ENCODE results near the gene SEPTIN2.

SEPTIN2 gene

DNA sequence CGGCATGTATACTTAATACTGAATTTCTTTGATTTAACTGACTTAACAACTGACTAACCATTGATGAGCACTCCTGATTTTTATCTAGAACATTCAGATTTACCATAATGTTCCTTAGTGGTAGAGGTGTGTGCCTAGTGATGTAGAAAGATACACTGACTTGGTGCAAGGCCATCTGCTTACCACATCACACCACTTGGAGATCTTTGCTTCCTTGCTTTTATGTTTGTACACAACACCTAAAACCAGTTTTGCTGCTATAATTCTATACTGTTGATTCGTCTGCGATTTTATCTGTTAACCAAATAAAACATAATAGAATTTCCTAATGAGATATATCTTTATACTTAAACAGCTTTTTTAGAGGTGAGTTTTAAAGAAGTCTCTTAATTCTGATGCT is 36.5 kb downstream of the SEPTIN2 start:
- H3K79me2 ChIP-seq (ENCODE audit: control insufficient read depth, insufficient read depth, low read length, poor library complexity) = peaks cover 6% of the 10 kb centered on the region
- H2BK5ac ChIP-seq (ENCODE audit: low read depth, low read length, poor library complexity) = no peak overlapping the region
- H3K79me1 ChIP-seq (ENCODE audit: low read length) = peaks cover 9% of the 10 kb centered on the region
- no peak overlapping the region for H2AFZ ChIP-seq (ENCODE audit: insufficient read depth, low read length, poor library complexity)
- no peak overlapping the region for H3K14ac ChIP-seq (ENCODE audit: low read length)
- H3K4me3 ChIP-seq (ENCODE audit: low read depth, low read length) = no peak overlapping the region
- H3K36me3 ChIP-seq (ENCODE audit: control insufficient read depth in 1 of 2, insufficient read depth in 2 of 2, low read length in 2 of 2) = peaks cover 35 to 44% of the 10 kb centered on the region in 2 experiments
- no peak overlapping the region for H3K4ac ChIP-seq (ENCODE audit: low read depth, low read length)
- peaks cover 10 to 11% of the 10 kb centered on the region in 2 experiments for H3K4me1 ChIP-seq (ENCODE audit: control insufficient read depth in 1 of 2, insufficient read depth in 2 of 2, low read length in 2 of 2)
- H4K91ac ChIP-seq (ENCODE audit: low read depth, low read length) = no peak overlapping the region
- WGBS (ENCODE audit: extremely low coverage, insufficient coverage, insufficient read length) = no CpG with 5 or more reads among the region's 3 CpGs
- H3K9me3 ChIP-seq (ENCODE audit: insufficient read depth, low read depth, low read length) = no peaks in the 10 kb centered on the region
- H2BK12ac ChIP-seq (ENCODE audit: low read length) = no peak overlapping the region
- no peak overlapping the region for H3K23ac ChIP-seq (ENCODE audit: low read length)
- no peak for DNase-seq
- H3K27ac ChIP-seq (ENCODE audit: low read depth, low read length) = no peak overlapping the region
- H2BK120ac ChIP-seq (ENCODE audit: insufficient read depth, low read length, poor library complexity) = no peak overlapping the region
- H4K12ac ChIP-seq (ENCODE audit: low read depth, low read length) = no peak overlapping the region
- no peak overlapping the region for H3K4me2 ChIP-seq (ENCODE audit: low read length)
- no peak overlapping the region for H3K18ac ChIP-seq (ENCODE audit: low read length)
- no peaks in the 10 kb centered on the region for H3K27me3 ChIP-seq (ENCODE audit: insufficient read depth, low read length)
- no peak overlapping the region for H4K8ac ChIP-seq (ENCODE audit: low read depth, low read length)
- no peak overlapping the region for H2AK5ac ChIP-seq (ENCODE audit: low read length)
- no peak overlapping the region for H3K9ac ChIP-seq (ENCODE audit: low read length)

DNA sequence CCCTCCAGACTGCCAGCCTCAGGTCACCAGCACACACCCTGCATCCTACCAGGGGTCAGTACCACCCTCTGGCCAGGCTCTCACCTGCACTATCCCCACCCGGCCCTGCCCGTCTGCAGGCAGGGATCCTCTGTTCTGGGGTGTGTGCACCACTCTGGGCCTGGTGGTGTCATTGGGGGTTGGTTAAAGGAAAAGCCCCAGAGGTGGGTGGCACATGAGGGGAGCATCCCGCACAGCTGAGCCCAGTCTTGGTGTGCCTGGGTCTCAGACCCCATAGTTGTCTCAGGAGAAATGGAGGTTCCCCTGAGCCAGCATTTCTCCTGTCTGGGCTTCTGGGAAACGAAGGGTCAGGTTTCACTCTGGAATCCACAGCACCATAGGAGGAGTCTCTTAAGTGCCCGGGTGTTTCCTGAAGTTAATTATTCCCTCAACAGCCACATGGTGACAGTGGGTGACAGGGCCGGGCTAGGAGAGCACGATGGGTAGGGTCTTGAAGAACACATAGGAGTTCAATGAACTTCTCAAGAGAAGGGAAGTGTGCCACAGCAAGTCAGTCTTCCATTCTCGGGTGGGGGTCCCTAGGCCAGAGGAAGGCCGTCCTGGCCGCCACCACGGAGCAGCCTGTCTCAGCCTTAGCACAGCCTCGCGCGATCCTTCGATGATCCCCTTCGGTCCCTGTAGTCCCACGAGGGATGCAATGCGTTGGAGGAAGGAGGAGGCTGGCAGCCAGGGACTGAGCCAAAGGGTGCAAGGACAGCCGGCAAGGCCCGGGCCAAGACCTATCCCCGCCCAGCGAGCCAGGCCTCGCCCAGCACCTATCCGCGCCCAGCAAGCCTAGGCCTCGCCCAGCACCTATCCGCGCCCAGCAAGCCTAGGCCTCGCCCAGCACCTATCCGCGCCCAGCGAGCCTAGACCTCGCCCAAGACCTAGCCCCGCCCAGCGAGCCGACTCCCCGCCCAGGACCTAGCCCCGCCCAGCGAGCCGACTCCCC is 39.2 kb downstream of the SEPTIN2 start:
- H4K12ac ChIP-seq (ENCODE audit: low read depth, low read length) = peak overlapping the region; percentile 1
- H2AFZ ChIP-seq (ENCODE audit: insufficient read depth, low read length, poor library complexity) = no peak overlapping the region
- H3K9ac ChIP-seq (ENCODE audit: low read length) = no peak overlapping the region
- H3K4me3 ChIP-seq (ENCODE audit: low read depth, low read length) = peak overlapping the region; percentile 40
- H4K91ac ChIP-seq (ENCODE audit: low read depth, low read length) = peak overlapping the region; percentile 1
- WGBS (ENCODE audit: extremely low coverage, insufficient coverage, insufficient read length) = no CpG with 5 or more reads among the region's 40 CpGs
- no peak overlapping the region for H3K18ac ChIP-seq (ENCODE audit: low read length)
- no peak overlapping the region for H2AK5ac ChIP-seq (ENCODE audit: low read length)
- no peaks in the 10 kb centered on the region for H3K9me3 ChIP-seq (ENCODE audit: insufficient read depth, low read depth, low read length)
- no peak overlapping the region for H2BK12ac ChIP-seq (ENCODE audit: low read length)
- H2BK120ac ChIP-seq (ENCODE audit: insufficient read depth, low read length, poor library complexity) = no peak overlapping the region
- H3K4me1 ChIP-seq (ENCODE audit: control insufficient read depth in 1 of 2, insufficient read depth in 2 of 2, low read length in 2 of 2) = peaks cover 10 to 11% of the 10 kb centered on the region in 2 experiments
- H4K8ac ChIP-seq (ENCODE audit: low read depth, low read length) = peak overlapping the region; percentile 0
- no peak overlapping the region for H3K4ac ChIP-seq (ENCODE audit: low read depth, low read length)
- peaks cover 6% of the 10 kb centered on the region for H3K79me2 ChIP-seq (ENCODE audit: control insufficient read depth, insufficient read depth, low read length, poor library complexity)
- H3K79me1 ChIP-seq (ENCODE audit: low read length) = peaks cover 9% of the 10 kb centered on the region
- H3K27ac ChIP-seq (ENCODE audit: low read depth, low read length) = peak overlapping the region; percentile 20
- DNase-seq = peak; percentile 69 to 76
- H3K14ac ChIP-seq (ENCODE audit: low read length) = peak overlapping the region; percentile 1
- peak overlapping the region; percentile 57 for H3K4me2 ChIP-seq (ENCODE audit: low read length)
- H3K27me3 ChIP-seq (ENCODE audit: insufficient read depth, low read length) = no peaks in the 10 kb centered on the region
- H3K23ac ChIP-seq (ENCODE audit: low read length) = no peak overlapping the region
- peaks cover 19 to 28% of the 10 kb centered on the region in 2 experiments for H3K36me3 ChIP-seq (ENCODE audit: control insufficient read depth in 1 of 2, insufficient read depth in 2 of 2, low read length in 2 of 2)
- no peak overlapping the region for H2BK5ac ChIP-seq (ENCODE audit: low read depth, low read length, poor library complexity)

DNA sequence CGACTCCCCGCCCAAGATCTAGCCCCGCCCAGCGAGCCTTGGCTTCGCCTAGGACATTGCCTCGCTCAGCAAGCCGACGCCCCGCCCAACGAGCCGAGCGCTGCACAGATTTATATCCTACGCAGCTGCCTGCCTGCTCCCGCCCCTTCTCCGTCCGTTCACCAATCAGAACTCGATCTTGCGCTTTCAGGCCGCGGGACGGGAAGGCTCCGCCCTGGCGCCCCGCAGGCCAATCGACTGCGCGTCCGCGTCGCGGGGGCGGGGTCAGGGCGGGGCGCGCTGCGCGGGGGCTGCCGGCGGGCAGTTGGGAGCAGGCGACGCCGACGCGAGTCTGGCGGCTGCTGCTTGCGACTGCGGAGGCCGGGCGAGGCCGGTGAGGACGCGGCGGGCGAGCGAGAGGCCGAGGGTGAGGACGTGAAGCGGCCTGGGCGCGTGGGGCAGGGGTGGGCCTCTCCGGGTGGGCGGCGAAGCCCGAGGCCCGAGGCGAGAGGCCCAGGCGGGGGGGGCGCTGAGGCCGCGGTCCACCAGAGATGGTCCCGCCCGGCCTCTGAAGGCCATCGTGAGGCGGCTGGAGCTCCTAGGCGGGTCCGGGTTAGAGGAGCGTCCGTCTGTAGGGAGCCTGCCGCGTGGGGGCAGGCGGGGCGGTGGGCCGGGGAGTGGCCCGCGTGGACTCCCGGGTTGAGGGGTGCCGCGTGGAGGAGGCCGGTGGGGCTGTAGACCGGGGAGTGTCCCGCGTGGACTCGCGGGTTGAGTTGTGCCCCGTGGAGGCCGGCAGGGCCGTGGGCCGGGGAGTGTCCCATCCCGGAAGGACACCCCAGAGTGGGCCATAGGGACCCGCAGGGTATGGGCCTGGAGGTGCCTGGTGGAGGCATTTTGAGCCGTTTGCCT is 40.5 kb downstream of the SEPTIN2 start, which contains the start of gene FARP2:
Gene FARP2 (plus strand): TSS at position 303 of the 888 bp plus-strand sequence. CDS start 16,823 bp downstream, outside the sequence.
- Histone ChIP-seq H2BK120ac (ENCODE audit: insufficient read depth, low read length, poor library complexity) (peak within 1 kb of the TSS; percentile 63), H3K14ac (ENCODE audit: low read length) (peak within 1 kb of the TSS; percentile 95), H3K27ac (ENCODE audit: low read depth, low read length) (peak within 1 kb of the TSS; percentile 71), H4K91ac (ENCODE audit: low read depth, low read length) (peak within 1 kb of the TSS; percentile 63), H3K4me1 (ENCODE audit: control insufficient read depth in 1 of 2, insufficient read depth in 2 of 2, low read length in 2 of 2) (peaks cover 10 to 11% of the 10 kb centered on the region in 2 experiments), H3K36me3 (ENCODE audit: control insufficient read depth in 1 of 2, insufficient read depth in 2 of 2, low read length in 2 of 2) (peaks cover 12 to 18% of the 10 kb centered on the region in 2 experiments), H3K4me3 (ENCODE audit: low read depth, low read length) (peak within 1 kb of the TSS; percentile 84), H3K9me3 (ENCODE audit: insufficient read depth, low read depth, low read length) (no peaks in the 10 kb centered on the region), H3K79me2 (ENCODE audit: control insufficient read depth, insufficient read depth, low read length, poor library complexity) (peaks cover 6% of the 10 kb centered on the region), H3K4ac (ENCODE audit: low read depth, low read length) (peak within 1 kb of the TSS; percentile 68), H3K18ac (ENCODE audit: low read length) (peak within 1 kb of the TSS; percentile 78), H4K8ac (ENCODE audit: low read depth, low read length) (peak within 1 kb of the TSS; percentile 42), H2BK5ac (ENCODE audit: low read depth, low read length, poor library complexity) (peak within 1 kb of the TSS; percentile 29), H4K12ac (ENCODE audit: low read depth, low read length) (peak within 1 kb of the TSS; percentile 52), H2AK5ac (ENCODE audit: low read length) (peak within 1 kb of the TSS; percentile 94), H3K23ac (ENCODE audit: low read length) (no peak within 1 kb of the TSS), H3K79me1 (ENCODE audit: low read length) (peaks cover 9% of the 10 kb centered on the region), H3K4me2 (ENCODE audit: low read length) (peak within 1 kb of the TSS; percentile 95), H2AFZ (ENCODE audit: insufficient read depth, low read length, poor library complexity) (peak within 1 kb of the TSS; percentile 77), H3K27me3 (ENCODE audit: insufficient read depth, low read length) (no peaks in the 10 kb centered on the region), H2BK12ac (ENCODE audit: low read length) (no peak within 1 kb of the TSS), H3K9ac (ENCODE audit: low read length) (peak within 1 kb of the TSS; percentile 83)
- WGBS (ENCODE audit: extremely low coverage, insufficient coverage, insufficient read length) = no CpG with 5 or more reads among the region's 101 CpGs
- DNase-seq = peak; percentile 99

DNA sequence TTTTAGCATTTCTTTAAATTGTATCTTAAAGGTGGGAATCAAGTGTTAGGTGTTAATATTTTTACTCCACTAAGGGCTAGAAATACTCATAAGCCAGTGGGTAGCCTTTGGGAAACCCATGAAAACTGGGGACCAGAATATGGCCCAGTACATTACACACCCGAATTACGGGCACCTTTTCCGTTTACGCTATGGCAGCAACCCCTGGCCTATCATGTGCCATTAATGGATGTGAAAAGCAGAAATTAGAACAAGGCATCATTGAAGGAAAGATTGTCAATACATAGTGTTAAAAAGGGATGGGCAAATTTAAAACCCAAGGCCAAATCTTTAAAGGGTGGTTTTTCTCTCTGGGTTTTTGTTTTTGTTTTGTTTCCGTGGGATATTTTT is 41.1 kb downstream of the SEPTIN2 start:
- H3K36me3 ChIP-seq (ENCODE audit: control insufficient read depth in 1 of 2, insufficient read depth in 2 of 2, low read length in 2 of 2) = peaks cover 10 to 15% of the 10 kb centered on the region in 2 experiments
- H2BK120ac ChIP-seq (ENCODE audit: insufficient read depth, low read length, poor library complexity) = peak overlapping the region; percentile 63
- peak overlapping the region; percentile 95 for H3K4me2 ChIP-seq (ENCODE audit: low read length)
- H4K12ac ChIP-seq (ENCODE audit: low read depth, low read length) = no peak overlapping the region
- no peak overlapping the region for H4K8ac ChIP-seq (ENCODE audit: low read depth, low read length)
- peak overlapping the region; percentile 78 for H3K18ac ChIP-seq (ENCODE audit: low read length)
- H3K9ac ChIP-seq (ENCODE audit: low read length) = peak overlapping the region; percentile 83
- H3K27ac ChIP-seq (ENCODE audit: low read depth, low read length) = no peak overlapping the region
- no peaks in the 10 kb centered on the region for H3K27me3 ChIP-seq (ENCODE audit: insufficient read depth, low read length)
- peak overlapping the region; percentile 77 for H2AFZ ChIP-seq (ENCODE audit: insufficient read depth, low read length, poor library complexity)
- peak overlapping the region; percentile 68 for H3K4ac ChIP-seq (ENCODE audit: low read depth, low read length)
- no peak overlapping the region for H2AK5ac ChIP-seq (ENCODE audit: low read length)
- peaks cover 6% of the 10 kb centered on the region for H3K79me2 ChIP-seq (ENCODE audit: control insufficient read depth, insufficient read depth, low read length, poor library complexity)
- no CpG with 5 or more reads among the region's 5 CpGs for WGBS (ENCODE audit: extremely low coverage, insufficient coverage, insufficient read length)
- H3K23ac ChIP-seq (ENCODE audit: low read length) = no peak overlapping the region
- DNase-seq = no peak
- H2BK12ac ChIP-seq (ENCODE audit: low read length) = no peak overlapping the region
- peaks cover 9% of the 10 kb centered on the region for H3K79me1 ChIP-seq (ENCODE audit: low read length)
- peak overlapping the region; percentile 29 for H2BK5ac ChIP-seq (ENCODE audit: low read depth, low read length, poor library complexity)
- H4K91ac ChIP-seq (ENCODE audit: low read depth, low read length) = no peak overlapping the region
- no peaks in the 10 kb centered on the region for H3K9me3 ChIP-seq (ENCODE audit: insufficient read depth, low read depth, low read length)
- H3K4me3 ChIP-seq (ENCODE audit: low read depth, low read length) = peak overlapping the region; percentile 84
- H3K4me1 ChIP-seq (ENCODE audit: control insufficient read depth in 1 of 2, insufficient read depth in 2 of 2, low read length in 2 of 2) = peaks cover 10 to 11% of the 10 kb centered on the region in 2 experiments
- peak overlapping the region; percentile 95 for H3K14ac ChIP-seq (ENCODE audit: low read length)

Measured in trophoblast cell (in vitro differentiated cells and primary cell).